ENCODE data around the gene PRKAG2. TPM values are rescaled to one million over a fixed set of nuclear protein-coding genes. Genes with fewer than 3 reads are reported as not detected.

The PRKAG2 gene
- total and polyA plus RNA-seq, 2 of the 13 experiments (the other 11 are each of a cell fraction or from before 2014, with no cell fraction given), result 0.90 to 1.3 TPM

- WGBS (ENCODE audit: low lambda C conversion rate), result 69% methylated on average over 15 of the region's 15 CpGs
- POLR2A ChIA-PET, result no interaction called here
- intact Hi-C loops (cut with micrococcal nuclease; ENCODE audit: unreplicated experiment), result no loop called here
- Histone ChIP-seq H3K9me3 (ENCODE audit: low read length) (no peaks in the 10 kb centered on the region), H3K4me2 (ENCODE audit: low read depth, low read length) (no peak overlapping the region), H2AFZ (ENCODE audit: low read length) (no peak overlapping the region), H3K4me3 (replicated peaks in 1 of 3; ENCODE audit: insufficient read depth in 1 of 3, low read depth in 2 of 3, low read length in 3 of 3) (no peak overlapping the region), H3K27me3 (ENCODE audit: control insufficient read depth in 1 of 2, insufficient read depth in 2 of 2, low read length in 2 of 2) (no peaks in the 10 kb centered on the region), H3K27ac (ENCODE audit: extremely low read length, insufficient read depth, low read length) (no peak overlapping the region), H3K79me2 (ENCODE audit: insufficient read depth, low read length) (no peaks in the 10 kb centered on the region), H3K36me3 (replicated peaks in 1 of 2; ENCODE audit: control insufficient read depth in 1 of 2, insufficient read depth in 2 of 2, low read length in 2 of 2) (no peaks in the 10 kb centered on the region), H3K9ac (ENCODE audit: insufficient read depth, low read depth, low read length) (no peak overlapping the region), H3K4me1 (ENCODE audit: insufficient read depth, low read length) (0 out of 2 replicates have a peak, but pooled peaks cover 9% of the 10 kb centered on the region), H4K20me1 (ENCODE audit: insufficient read depth, low read length) (no peaks in the 10 kb centered on the region)
- BruUV-seq (replicated peaks), result no TSS peak
- no peak for DNase-seq (ENCODE audit: low spot score)
- in situ Hi-C loops (cut with HindIII; ENCODE audit: extremely low pct_ligation_motif_present, low pct_unique_long_range_greater_than_20kb), result no loop called here
- ATAC-seq, result peak; percentile 42; the same call in 2 of the 3 replicates
- CTCF ChIA-PET (ENCODE audit: low intra/inter-chr PET ratio, low total read pairs), result no interaction called here
- no peak for FAIRE-seq
- TF ChIP-seq ZNF841 (CRISPR knock-in tag; IDR thresholded peaks at IDR 0.05; ENCODE audit: borderline replicate concordance) (no peak), FOXM1 (CRISPR knock-in tag; IDR thresholded peaks at IDR 0.05) (no peak), MATR3 (CRISPR knock-in tag; IDR thresholded peaks at IDR 0.05) (no peak), ZZZ3 (CRISPR knock-in tag; IDR thresholded peaks at IDR 0.05; ENCODE audit: borderline replicate concordance) (no peak), TCF7L2 (IDR thresholded peaks at IDR 0.05; ENCODE audit: low read depth, low read length) (no peak), STAG1 (CRISPR knock-in tag; IDR thresholded peaks at IDR 0.05) (0 out of 2 replicates have a peak, but pooled peaks have one; percentile 5)
These were observed 268.8 kb downstream of the PRKAG2 start for GRCh38 chr7:151608031-151608551.

- no TSS peak for BruUV-seq (replicated peaks)
- ATAC-seq, result no peak; the same call in 2 of the 3 replicates
- no peak overlapping the region for H3K9ac ChIP-seq (ENCODE audit: insufficient read depth, low read depth, low read length)
- H3K36me3 ChIP-seq (replicated peaks in 1 of 2; ENCODE audit: control insufficient read depth in 1 of 2, insufficient read depth in 2 of 2, low read length in 2 of 2), result no peaks in the 10 kb centered on the region
- intact Hi-C loops (cut with micrococcal nuclease; ENCODE audit: unreplicated experiment) (no loop called here), in situ Hi-C loops (cut with HindIII; ENCODE audit: extremely low pct_ligation_motif_present, low pct_unique_long_range_greater_than_20kb) (no loop called here)
- H3K4me2 ChIP-seq (ENCODE audit: low read depth, low read length), result no peak overlapping the region
- H3K4me1 ChIP-seq (ENCODE audit: insufficient read depth, low read length), result 0 out of 2 replicates have a peak, but pooled peaks cover 9% of the 10 kb centered on the region
- no peak for TF ChIP-seq PAX8 (CRISPR knock-in tag; IDR thresholded peaks at IDR 0.05; ENCODE audit: borderline replicate concordance)
- TF ChIP-seq MAZ (IDR thresholded peaks at IDR 0.05; ENCODE audit: borderline replicate concordance, low read depth, low read length), result no peak
- TF ChIP-seq MAZ (CRISPR knock-in tag; IDR thresholded peaks at IDR 0.05; ENCODE audit: low read depth), result no peak
- peak; percentile 52; the same call in 1 of the 2 replicates for TF ChIP-seq ZNF121 (CRISPR knock-in tag; IDR thresholded peaks at IDR 0.05)
- TF ChIP-seq HOXA5 (CRISPR knock-in tag; IDR thresholded peaks at IDR 0.05), result no peak
- no peak for TF ChIP-seq FOSL1 (CRISPR knock-in tag; IDR thresholded peaks at IDR 0.05; ENCODE audit: borderline replicate concordance)
- no peak for TF ChIP-seq RCOR2 (CRISPR knock-in tag; IDR thresholded peaks at IDR 0.05)
- TF ChIP-seq SIN3B (IDR thresholded peaks at IDR 0.05; ENCODE audit: low read length), result no peak
- no peaks in the 10 kb centered on the region for H3K27me3 ChIP-seq (ENCODE audit: control insufficient read depth in 1 of 2, insufficient read depth in 2 of 2, low read length in 2 of 2)
- WGBS (ENCODE audit: low lambda C conversion rate), result 4% methylated on average over 3 of the region's 3 CpGs
- ChIA-PET POLR2A (no interaction called here), CTCF (ENCODE audit: low intra/inter-chr PET ratio, low total read pairs) (no interaction called here)
- H3K79me2 ChIP-seq (ENCODE audit: insufficient read depth, low read length), result no peaks in the 10 kb centered on the region
- H4K20me1 ChIP-seq (ENCODE audit: insufficient read depth, low read length), result no peaks in the 10 kb centered on the region
- no peaks in the 10 kb centered on the region for H3K9me3 ChIP-seq (ENCODE audit: low read length)
- H2AFZ ChIP-seq (ENCODE audit: low read length), result no peak overlapping the region
- DNase-seq (ENCODE audit: low spot score), result peak; percentile 27
- no peak overlapping the region for H3K27ac ChIP-seq (ENCODE audit: extremely low read length, insufficient read depth, low read length)
- FAIRE-seq, result no peak
- H3K4me3 ChIP-seq (replicated peaks in 1 of 3; ENCODE audit: insufficient read depth in 1 of 3, low read depth in 2 of 3, low read length in 3 of 3), result no peak overlapping the region
These were observed 269.4 kb downstream of the PRKAG2 start for GRCh38 chr7:151607464-151607867.
